Activated gamma-delta T cell treated with Interleukin-2 at 50 U/mL for 16 hours (primary cell): ENCODE data around the gene JCAD.
A peak's percentile ranks its signal among the peaks of the same experiment; 100 is the strongest.
"Not testable (repeated sequence)": the region's sequence is repeated elsewhere in the genome, so short reads cannot be mapped to it uniquely, and the experiment has no call there.

ENCODE experiments used
- DNase-seq: peaks from one replicate; pipeline ENCODE4 v3.0.0-alpha.2; 2020

JCAD gene

DNA sequence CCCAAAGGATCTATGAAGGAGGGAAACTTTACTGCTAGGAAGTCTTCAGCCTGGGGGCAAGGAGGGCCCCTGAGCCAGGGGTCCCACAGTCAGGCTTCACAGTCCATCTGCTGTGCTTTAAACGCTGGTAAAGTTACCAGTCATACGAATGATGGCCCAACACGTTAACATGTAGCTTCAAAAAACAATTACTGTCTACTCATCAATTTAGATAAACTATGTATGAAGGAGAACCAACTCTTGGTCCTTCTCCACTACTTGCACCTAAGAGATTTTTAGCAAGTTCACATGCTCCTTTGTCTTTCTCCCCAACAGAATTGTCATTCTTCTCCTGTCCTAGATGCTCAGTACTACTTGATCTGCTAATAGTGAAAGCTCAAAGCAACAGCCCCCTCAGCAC lies 16.6 kb downstream of the JCAD start:
- DNase-seq, result no peak

DNA sequence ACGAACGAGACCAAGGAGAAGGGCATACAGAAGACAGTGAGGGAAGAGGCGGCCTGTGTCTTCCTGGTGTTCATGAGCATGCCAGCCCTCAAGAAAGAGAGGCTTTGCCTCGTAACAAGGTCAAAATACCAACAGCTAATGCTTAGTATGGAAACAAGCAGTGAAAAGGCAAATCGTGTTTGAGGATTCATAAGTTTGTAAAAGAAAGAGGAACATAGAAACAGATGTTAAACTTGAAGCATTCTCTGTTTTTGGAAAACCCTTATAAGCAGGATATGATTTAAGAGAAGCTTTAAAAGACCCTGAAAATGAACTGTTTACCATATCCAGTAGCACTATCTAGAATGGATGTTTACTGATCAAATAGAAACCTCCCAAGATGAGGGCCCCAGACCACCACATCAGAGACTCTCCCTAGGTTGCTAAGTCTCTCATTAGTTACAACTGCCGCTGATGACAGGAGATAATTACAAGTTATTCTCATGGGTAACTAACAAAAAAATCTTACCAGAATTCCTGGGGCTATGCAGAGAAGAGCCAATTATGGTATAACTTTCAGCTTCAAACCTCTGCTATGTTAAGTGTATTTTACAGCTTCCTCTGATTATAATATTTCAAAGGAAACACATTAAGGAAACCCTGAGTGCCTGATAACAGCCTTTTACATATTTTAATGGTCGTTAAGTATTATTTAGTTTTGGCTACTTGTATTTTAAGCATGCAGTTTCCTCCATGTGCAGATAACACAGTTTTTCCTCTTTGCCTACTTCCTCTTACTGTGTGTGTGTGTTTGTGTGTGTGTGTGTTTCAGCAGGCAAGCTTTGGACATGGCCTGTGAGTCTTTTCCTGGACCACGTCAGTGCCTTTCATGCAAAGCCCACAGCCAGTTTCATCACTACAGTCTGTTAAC lies 17.9 kb downstream of the JCAD start:
- no peak for DNase-seq

GRCh38 chr10:30040597-30040996 lies 18.8 kb downstream of the JCAD start:
- DNase-seq, result no peak

DNA sequence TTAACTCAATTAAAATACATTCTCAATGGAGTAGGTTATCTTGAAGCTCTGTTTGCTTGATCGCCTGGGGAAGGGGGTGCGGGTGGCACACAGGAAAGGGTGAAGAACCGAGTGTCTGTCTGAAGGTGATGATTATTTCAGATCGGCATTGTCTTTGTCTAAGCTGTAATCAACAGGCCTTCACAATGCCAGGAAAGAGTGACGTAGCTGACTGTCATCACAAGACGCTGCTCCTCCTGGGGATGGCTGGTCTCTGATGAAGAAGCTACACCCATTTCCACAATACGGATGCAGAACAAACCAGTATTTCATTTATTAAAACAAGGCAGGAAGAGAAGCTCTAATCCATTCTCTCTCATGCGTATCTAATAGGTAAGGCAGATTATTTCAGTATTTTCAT lies 19.4 kb downstream of the JCAD start:
- no peak for DNase-seq

DNA sequence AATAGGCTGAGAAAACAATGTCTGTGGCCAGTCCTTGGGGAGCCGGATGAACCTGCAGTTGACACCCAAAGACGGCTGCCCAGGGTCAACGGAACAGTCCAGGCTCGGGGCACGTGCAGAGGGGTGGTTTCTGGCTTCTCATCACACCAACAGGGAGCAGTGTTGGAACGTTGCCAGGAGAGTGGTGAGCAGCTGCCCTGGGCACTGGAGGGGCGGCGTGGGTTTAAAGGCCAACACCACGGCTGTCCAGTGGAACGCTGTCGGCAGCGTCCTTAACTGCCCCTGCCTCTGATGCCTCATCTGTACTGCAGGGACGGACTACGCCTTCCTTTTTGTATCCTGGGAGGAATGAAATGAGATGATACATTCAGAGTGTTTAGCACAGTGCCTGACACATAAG lies 19.8 kb downstream of the JCAD start:
- no peak for DNase-seq

DNA sequence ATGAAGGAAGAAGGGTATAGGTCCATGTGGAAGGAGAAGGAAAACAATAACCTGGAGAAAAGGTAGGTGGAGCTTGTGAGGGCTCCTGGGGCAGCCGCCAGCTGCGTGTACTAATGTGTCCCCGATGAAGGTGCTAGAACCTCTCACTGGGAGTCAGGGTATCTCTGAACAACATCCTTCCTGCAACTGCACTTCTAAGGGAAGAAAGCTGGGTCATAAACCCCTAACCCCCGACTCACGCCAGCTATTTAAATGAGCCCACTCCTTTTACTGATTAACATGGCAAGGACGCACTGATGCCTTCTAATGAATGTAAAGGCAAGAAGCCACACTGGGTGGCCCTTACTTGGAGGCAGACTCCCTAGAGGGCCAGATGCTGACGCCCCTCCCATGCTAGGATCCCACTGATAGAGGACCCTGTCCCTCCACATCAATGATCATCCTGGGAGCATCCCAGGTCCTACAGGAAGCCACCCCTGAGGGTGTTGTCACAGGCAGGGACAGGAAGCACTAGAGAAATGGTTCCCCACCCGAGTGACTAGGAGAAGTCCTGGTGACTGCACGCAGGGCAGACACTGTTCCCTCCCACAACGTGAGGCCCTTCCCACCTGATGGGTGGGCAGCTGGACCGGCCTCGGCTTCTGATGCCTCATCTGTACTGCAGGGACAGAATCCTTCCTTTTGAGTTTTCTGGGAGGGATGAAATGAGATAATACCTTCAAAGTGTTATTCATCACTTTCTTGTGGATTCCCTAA lies 20.4 kb downstream of the JCAD start:
- DNase-seq, result no peak

GRCh38 chr10:30037620-30038336 lies 21.6 kb downstream of the JCAD start:
- no peak for DNase-seq

- DNase-seq, result no peak
Observed at GRCh38 chr10:30036811-30037210, 22.6 kb downstream of the JCAD start.

DNA sequence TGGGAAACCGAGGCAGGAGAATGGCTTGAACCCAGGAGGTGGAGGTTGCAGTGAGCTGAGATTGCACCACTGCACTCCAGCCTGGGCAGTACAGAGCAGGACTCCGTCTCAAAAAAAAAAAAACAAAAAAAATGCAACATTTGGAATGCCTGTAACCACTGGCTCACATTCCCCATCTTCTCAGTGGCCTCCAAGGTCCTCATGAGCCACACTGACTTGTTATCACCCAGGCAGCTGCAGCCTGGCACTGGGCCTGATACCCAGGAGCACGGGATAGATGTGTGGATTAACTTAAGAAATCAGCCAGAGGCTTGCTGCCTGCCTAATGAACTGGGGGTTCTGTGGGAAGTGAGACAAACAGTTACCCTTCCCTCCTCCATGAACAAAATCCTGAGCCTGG lies 23.0 kb downstream of the JCAD start:
- DNase-seq, result no peak

DNA sequence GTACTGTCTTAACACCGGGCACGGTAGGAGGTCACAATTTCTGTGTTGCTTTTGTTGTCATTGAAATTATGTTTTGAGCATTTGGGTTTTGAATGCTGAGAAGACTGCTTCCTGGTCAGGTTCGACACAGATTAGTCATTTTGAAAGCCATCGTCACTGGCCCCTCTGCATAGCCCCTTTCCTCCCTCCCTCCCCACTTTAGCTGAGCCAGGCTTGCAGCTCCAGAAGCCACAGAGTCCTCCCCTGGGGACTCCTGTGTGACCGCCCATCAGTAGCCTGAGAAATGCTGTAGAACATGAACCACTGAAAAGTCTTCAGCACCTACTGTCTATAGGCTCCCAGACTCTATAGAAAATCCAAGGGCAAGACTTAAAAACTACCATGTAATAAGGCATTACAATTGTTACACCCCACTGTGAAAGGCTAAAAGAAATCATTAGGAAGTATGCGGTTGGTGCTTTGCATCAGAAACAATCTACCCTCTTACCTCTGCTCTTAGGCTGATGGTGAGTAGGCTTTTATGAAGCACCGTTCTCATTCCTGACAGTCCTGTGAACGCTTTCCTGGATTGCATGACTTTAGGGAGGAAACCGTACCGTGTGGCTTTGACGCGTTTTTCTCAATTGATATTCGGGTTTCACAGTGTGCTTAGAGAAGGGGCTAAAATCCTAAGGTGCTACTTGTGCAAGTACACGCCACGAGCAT lies 24.8 kb downstream of the JCAD start:
- no peak for DNase-seq

- DNase-seq, result no peak
Observed at GRCh38 chr10:30032125-30032524, 27.3 kb downstream of the JCAD start.

DNA sequence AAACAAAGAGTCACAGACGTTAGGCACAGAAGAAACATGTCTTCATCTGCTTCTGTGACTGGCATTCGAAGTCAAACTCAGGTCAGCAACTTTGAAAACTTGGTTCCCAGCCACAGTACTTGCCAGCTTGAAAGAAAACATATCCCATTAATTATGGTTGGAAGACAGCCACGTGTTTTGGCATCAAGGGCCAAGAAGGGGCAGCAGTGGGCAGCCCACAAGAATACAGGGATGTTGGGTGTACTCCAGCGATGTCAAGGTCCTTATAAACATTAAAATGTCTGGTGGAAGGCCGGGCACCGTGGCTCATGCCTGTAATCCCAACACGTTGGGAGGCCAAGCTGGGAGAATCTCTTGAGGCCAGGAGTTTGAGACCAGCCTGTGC lies 29.5 kb downstream of the JCAD start:
- no peak for DNase-seq

DNA sequence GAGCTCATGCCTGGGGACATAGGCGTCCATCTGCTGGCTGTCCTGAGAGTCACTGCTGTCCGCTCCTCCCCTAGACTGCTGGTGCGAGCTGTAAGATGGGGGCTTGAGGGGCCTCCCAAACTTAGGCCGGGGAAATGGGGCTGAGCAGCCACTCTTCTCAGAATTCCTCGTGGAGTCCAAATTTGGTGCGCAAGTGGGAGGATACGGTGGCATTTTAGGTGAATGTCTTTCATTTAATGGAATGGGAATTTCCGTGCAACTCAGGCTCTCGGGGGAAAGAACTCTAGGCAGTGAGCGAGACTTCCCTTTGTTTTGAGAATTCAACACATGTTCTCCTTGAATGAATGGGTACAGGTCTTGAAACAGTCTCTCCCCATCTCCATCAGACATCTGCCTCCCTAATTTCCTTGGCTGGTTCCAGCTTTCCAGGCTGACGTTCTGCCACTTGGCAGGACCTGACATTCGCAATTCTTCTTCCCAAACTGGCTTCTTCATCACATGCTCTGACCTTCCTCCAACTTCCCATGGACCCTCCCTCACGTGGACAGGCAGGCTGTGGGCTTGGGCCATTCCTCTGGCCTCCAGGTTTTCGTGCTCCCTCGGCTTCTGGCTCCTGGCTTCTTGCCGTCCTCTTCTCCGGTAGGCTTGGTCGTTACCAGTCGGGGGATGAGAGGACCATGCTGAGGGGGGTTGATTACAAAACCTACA lies 30.1 kb downstream of the JCAD start:
- DNase-seq, result no peak

DNA sequence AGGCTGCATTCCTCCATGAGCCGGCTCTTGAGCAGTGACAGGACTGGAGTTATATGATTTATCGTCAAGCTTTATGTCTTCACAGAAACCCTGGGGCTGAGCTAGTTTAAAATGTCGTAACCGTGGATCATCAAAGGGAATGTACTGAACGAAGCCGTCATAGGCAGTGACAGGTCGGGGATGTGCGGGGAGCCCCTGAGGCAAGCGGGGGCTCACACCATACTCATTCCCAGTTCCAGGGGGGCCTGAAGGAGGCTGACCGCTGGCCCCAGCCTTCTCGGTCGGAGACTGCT lies 30.7 kb downstream of the JCAD start:
- DNase-seq, result no peak

GRCh38 chr10:30028006-30028737 lies 31.2 kb downstream of the JCAD start:
- peak; percentile 20 for DNase-seq

DNA sequence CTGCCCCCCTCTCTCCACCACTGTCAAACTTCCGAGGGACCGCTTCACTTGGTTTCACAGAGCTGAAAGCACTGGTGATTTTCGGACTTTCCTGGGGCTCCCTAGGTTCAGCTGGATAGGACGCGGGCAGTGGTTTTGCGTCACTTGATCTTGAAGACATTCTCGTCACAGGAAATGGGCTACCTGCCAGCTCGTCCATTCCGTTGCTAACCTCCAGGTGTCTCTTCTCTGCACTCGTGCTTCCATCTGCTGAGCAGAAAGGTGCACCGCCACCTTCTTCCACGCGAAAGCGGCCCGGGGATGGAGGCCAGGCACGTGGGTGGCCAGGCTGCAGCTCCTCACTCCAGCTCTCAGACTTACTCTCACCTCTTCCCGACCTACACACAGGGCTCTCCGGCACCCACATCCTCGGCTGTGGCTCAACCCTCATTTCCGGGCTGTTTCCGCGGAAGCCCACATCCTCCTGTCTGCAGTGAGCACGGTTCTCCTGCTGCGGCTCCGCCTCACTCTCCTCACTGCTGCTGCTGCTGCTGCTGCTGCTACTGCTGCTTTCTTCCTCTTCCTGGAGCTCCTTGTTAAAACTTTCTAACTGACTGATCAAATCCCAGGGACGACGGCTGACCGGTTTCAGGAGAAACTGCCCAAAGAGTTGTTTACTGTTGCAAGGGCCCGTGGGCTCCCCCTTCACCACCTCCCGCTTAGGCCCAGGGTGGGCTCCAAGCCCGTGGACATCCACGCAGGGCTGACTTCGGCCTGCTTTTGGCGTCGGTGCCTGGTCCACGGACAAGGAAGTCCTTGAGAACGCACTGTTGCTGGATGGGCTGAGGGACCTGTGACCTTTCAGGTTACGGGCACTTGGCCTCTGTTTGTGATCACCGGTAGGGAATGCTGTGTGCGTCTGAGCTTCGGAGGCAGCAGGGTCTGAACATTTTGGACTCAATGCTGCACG lies 32.1 kb downstream of the JCAD start:
- DNase-seq, result peak; percentile 87

DNA sequence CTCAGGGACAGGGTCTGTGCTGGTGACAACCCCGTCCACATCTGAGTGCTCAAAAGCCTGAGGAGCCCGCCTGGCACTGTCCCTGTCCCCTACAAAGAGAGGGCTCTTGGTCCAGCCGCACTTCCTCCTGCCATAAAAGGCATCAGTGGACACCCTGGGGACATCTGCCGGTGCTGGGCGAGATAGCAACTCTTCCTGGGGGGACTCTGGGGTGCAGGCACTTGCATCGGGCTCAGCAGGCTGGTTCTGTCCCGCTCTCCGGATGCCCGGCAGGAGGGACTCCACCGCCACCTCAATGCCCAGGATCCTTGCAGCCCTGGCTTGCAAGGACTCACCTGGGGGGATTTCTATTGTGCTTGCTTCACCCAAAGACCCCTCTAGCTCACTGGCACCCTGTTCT lies 32.8 kb downstream of the JCAD start:
- no peak for DNase-seq

DNA sequence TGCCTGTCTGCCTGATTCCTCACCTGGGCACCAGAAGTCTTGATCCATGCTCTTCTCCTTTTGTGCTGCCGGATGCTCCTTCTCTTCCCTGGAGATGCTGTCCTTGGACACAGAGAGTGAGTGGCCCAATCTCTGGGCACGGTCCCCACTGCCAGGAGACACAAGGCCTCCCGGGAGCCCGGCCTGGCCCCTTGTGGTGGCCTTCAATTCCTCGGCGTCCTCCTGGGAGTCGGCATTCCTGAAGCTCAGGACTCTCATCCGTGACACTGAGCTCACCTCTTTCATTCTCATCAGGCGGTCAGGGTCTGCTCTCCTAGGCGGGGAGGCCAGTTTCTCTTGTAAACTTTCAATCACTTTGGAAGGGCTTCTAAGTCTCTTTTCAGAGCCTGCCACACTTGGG lies 33.3 kb downstream of the JCAD start:
- DNase-seq, result no peak

GRCh38 chr10:30025428-30025827 lies 34.0 kb downstream of the JCAD start:
- not testable (repeated sequence) for DNase-seq

- DNase-seq, result no peak
Observed at GRCh38 chr10:30022590-30022989, 36.8 kb downstream of the JCAD start.

DNA sequence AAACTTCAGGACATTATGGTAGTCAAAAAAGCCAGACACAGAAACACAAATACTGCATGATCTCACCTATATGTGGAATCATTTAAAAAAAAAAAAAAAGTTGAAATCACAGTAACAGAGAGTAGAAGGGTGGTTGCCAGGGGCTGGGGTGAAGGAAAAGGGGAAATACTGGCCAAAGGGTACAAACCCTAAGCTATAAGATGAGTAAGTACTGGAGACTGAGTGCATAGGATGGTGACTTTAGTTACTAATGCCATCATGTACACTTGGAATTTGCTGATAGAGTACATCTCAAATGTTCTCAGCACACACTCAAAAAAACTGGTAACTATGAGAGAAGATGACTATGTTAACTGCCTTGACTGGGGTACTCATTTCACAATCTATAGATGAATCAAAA lies 39.9 kb downstream of the JCAD start:
- DNase-seq, result no peak
